HG03575 (cell line): ENCODE results near the gene FGFRL1.

Experiments used
- ATAC-seq: cut with Tn5 transposase; IDR thresholded peaks from one replicate; pipeline ENCODE4 v1.9.1; 2021; ENCODE audit not compliant: unreplicated experiment, insufficient number of reproducible peaks, low FRiP score; ENCODE audit errors: extremely low read depth

The FGFRL1 gene

DNA sequence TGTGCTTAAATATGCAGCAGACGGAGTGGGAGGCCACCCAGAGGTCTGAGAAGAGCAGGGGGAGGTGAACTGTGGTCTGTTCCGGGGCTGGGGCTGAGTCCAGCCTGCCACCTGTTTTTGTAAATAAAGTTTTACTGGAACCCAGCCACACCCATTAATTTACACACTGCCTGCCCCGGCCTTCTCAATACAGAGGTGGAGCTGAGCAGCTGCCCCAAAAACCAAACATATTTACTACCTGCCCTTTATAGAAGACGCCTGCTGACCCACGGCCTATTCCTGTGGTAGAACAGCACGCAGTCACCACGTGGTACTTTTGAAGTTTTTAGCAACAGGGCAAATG lies 45.9 kb downstream of the FGFRL1 start:
- no peak for ATAC-seq

DNA sequence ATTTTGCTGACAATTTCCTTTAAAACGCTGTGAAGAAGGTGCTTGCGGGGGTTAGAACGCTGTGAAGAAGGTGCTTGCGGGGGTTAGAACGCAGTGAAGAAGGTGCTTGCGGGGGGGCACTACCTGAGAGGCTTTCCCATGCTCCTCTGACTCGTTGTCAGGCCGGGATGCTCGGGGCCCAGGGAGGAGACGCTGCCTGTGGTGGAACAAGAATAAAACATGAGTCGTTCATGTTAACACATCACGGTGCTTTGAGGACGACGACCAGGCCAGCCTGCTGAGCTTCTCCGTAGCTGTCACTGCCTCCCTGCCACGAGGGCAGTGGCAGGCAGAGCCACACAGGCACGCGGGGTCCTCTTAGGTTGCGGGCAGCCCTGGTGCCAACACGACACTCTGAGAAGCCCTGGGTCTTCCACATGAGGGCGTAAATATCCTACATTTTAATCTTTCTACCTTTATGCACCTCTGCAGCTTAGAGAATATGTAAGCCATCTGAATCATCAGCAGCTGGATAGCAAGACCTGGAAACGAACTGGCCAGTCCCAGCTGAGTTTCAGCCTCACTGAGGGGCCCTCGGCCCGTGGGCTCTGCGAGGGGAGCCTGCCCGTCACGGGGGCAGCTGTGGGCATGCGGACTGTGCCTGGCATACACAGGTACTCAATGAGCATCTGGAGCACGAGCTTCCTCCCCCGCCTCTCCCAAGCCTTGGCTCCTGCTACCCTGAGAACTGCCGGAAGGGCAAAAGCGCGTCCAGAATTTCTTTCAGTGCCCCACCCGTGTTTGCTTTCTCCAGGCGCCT lies 47.0 kb downstream of the FGFRL1 start:
- ATAC-seq: no peak

DNA sequence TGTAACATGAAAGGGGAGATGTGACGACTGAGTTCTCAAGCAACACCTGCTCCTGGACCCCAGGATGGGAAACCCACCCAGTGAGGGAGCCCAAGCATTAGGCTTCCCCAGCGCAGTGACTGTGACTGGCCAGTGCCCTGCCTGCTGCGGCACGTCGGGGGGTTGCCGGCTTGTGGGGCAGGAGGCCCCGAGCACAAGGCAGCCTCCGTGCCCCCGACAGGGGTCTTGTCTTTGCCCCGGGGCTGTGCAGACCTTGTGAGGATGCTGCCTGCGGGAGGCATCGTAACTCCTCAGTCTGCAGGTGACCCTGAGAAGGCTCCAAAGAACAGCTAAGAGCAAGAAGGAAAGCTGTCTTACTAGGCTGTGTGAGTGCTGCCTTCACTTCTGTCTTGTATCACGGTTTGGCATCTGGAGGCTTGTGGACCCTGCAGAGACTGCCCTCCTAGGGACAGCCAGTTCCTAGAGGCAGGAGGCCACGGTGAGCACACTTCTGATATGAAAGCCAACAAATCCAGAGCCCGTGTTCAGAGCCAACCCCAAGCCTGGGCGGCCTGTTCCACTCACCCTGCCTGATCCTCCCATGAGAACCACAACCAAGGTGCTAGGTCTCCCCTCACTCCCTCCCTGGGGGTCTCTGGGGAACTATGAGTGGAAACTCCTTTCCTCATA lies 47.7 kb downstream of the FGFRL1 start:
- no peak for ATAC-seq

DNA sequence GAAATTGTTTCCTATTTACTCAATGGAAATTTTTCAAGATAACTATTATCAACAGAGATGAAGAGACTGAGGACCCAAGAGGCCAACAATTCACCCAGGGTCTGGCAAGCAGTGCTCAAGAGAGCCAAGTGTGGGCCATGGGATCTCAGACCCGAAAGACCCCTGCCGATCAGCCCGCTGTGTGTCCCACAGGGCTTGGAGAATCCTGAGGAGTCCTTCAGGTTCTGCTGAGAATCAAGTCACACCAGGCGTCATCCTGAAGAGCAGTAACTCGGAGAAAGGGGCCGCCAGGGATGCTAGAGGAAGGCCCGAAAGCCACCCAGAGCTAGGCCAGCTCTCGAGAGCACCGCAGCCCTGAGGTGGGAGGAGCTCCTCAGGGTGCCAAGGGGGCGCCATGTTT lies 48.7 kb downstream of the FGFRL1 start:
- ATAC-seq: no peak

DNA sequence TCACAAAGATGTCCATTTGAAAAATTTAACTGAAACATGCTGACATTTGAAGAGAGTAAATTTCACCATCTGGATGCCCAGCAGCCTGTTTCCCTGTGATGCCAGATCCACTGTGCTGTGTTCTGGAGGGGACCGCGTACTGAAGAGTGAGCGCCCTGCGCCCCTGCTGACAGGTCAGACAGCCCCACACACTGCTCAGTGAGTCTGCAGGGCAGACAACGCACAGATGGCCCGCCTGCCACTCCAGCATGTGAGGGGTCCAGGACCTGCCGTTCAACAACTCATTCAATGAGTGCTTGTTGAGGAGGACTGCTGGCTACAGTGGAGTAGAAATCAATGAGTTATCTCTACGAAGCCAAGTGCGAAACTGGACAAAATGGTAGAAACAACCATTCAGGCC lies 49.2 kb downstream of the FGFRL1 start:
- no peak for ATAC-seq

DNA sequence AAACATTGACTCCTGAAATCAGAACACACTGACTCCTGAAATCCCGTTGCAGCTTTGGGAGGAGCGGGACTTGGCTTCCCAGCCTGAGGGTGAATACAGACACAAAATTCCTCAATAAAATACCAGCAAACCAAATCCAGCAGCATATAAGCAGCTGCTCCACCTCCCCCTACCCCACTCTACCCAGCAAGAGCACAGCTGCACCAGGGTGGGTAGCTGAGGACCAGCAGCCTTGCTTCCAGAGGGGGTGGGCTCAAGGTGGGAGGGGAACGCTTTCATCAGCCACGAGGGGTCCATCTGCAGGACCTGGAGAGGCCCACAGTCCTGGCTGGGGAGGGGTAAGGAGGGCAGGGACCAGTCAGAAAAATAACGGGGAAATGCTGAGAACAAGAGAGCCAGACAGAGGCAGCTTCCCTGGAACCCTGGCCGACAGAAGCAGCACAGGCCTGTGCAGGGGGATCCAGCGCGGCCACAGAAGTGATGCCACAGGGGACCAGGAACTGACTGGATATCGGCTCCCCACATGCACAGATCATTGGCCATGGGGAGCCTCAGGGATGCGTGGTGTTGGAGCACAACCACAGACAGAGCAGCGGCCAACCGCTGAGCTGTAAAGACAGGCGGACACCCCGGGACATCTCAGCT lies 49.8 kb downstream of the FGFRL1 start:
- no peak for ATAC-seq

DNA sequence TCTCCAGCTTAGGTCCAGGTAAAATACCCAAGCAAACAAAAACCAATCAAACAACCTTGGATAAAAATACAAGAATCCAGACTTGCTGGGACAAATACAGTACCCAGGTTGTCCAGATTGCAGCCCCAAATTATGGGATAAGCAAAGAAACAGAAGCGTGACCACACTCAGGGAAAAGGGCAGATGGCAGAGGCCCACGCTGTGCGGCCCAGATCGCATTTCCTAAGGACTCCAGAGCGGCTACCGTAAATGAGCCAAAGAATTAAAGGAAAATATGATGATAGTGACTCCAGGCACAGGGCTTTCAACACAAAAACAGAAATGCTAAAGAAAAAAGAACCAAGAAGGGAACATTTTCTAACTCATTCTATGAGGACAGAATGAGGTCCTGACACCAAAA lies 50.3 kb downstream of the FGFRL1 start:
- no peak for ATAC-seq

DNA sequence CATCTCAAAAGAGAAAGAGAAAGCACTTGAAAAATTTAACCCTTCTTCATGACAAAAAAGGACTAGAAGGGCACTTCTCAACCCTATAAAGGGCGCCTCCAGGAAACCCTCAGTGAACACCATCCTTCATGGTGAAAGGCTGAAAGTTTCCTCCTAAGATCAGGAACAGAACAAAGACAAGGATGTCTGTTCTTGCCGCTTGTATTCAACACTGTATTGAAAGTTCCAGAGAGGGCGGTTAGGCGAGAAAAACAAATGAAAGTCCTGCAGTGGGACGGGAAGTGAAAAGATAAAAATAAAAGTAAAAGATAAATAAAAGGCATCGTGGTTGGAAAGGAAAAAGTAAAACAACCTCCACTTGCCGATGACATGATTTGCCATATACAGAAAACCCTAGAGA lies 51.0 kb downstream of the FGFRL1 start:
- ATAC-seq: no peak

DNA sequence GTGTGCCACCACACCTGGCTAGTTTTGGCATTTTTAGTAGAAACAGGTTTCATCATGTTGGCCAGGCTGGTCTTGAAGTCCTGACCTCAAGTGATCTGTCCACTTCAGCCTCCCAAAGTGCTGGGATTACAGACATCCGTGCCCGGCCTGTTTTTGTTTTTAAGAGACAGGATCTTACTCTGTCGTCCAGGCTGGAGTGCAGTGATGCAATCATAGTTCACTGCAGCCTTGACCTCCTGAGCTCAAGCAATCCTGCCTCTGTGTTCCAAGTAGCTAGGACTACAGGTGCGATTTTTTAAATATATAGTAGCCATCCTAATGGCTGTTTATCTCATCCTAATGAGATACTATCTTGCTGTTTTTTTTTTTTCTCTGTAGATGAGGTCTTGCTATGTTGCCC lies 54.3 kb downstream of the FGFRL1 start:
- no peak for ATAC-seq

DNA sequence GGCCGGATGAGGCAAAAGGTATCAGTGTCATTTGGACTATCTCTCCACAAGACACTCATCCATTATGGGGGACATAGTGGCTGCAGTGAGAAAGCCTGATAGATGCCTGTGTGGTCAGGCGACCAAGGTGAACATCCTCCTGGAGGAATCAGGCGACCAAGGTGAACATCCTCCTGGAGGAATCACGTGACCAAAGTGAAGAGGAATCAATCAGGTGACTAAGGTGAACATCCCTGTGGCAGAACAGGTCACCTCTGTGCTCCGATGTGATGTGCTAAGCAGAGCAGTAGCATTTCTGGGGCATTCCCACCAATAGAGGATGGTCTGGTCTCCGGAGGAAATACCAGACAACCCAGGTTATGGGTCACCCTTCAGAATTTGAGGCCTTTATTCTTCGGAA lies 58.0 kb downstream of the FGFRL1 start:
- ATAC-seq: no peak

DNA sequence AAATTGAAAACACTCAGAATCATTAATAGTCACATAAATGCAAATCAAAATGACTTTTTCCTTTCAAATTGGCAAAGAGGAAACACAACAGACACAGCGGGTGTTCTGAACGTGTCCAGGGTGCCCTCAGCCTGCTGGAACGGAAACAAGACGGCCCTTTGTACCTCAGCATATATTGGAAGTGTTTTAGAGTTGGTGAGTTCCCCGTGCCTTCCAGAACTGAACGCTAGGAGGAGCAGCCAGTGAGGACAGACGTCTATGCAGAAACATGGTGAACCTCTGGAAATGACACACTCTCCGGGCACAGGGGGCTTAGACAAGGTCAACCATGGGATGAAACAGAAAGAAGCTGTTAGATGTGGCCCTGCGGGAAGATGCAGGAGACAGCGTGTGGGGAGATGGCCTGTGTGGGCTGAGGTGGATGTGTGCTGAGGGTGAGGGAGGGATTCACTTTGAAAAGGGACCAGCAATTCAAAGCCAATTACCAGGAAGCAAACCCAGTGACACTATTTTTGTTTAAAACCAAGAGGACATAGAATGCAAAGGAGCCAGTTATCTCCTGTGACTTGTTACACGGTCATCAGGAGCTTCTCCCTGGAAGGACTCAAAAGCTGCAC lies 61.5 kb downstream of the FGFRL1 start:
- ATAC-seq: no peak

DNA sequence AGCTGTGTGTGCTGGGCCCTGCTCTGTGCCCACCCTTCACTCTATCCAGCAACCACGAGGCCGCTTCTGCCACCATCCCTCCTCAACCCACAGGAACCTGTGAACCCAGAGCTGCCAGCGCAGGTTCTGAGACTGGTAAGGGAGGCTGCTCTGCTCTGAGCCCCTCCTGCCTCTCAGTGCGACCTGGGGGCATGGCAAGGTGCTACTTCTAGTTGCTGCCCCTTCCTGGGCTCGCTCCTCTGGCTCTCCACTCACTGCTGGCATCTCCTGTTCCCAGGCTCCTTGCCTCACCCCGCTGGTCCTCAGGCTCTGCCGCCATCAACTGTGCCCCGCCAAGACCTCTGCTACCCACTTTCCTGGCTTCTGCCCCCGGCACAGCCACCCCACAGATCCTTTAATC lies 62.7 kb downstream of the FGFRL1 start:
- no peak for ATAC-seq

DNA sequence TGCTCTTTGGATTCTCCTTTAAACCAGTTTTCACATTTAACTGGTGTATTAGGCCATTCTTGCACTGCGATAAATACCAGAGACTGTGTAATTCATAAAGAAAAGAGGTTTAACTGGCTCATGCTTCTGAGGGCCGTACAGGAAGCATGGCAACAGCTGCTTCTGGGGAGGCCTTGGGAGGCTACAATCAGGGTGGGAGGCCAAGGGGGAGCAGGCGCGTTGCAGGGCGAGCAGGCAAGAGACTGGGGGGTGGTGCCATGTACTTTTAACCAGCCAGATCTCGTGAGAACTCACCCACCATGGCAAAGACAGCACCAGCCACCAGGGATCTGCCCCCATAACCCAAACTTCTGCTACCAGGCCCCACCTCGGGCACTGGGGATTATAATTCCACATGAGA lies 63.8 kb downstream of the FGFRL1 start:
- no peak for ATAC-seq

DNA sequence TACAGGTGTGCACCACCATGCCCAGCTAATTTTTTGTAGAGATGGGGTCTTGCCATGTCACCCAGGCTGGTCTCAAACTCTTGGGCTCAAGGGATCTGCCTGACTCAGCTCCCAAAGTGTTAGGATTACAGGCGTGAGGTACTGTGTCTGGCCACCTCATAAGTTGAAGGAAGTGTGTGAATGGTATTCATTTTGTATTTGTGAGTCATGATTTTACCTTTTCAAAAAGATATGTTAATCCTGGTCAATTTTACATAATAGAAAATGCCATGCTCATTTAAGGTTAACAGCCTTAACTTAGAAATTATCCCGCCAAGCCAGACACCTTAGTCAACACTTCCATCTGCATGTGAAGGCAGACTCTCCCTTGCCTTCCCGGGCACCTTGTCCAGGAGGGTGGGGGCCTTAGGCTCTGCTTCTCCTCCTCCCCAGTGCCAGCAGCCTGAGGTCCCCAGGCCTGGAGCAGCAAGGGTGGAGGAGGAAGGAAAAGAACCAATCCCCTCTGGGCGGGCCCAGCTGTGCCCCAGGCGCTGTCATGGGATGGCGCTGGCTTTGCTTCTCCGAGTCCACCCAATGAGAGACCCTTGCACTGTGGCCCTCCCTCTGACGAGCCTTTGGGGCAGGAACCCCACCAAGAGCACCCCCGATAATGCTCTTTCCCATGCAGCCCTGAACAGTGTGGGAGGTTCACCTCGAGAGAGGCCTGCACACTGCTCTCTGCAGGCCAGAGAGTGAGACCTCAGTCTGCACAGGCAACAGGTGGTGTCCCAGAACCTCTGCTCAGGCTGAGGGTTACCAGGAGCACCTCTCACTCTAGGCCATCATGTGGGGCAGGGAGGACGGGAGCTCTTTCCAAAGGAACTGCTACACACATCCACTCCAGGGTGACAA lies 64.6 kb downstream of the FGFRL1 start:
- ATAC-seq: no peak
